Ovary (tissue), 3 donors: ENCODE measurements around the gene RBM15.

ENCODE experiments used
- CTCF ChIP-seq, 3 donors: fragments of 450-650 bp in 2 of 3; fragments of 200-600 bp in 1 of 3; IDR thresholded peaks; one replicate each; pipeline versions ENCODE4 v1.5.1 to v1.8.0; 2016 to 2022; ENCODE audit warnings: antibody characterized with exemption in 3 of 3, mild to moderate bottlenecking in 1 of 3
- POLR2A ChIP-seq: fragments of 450-650 bp; IDR thresholded peaks from one replicate; pipeline ENCODE4 v1.6.1; 2017; ENCODE audit warnings: antibody characterized with exemption, mild to moderate bottlenecking, moderate library complexity
- donor health status: DM: no; HTN: no; CAD: no.

GRCh38 chr1:110293601-110294104 is 45.5 kb upstream of the RBM15 start:
- no peak for TF ChIP-seq CTCF (IDR thresholded peaks at IDR 0.05)
- no peak for TF ChIP-seq POLR2A
